Activated CD4-positive, alpha-beta memory T cell treated with anti-CD3 and anti-CD28 coated beads for 36 hours (primary cell): ENCODE results near the gene ZC3H14. TPM values are rescaled to one million over a fixed set of nuclear protein-coding genes. Genes with fewer than 3 reads are reported as not detected.

Experiments
- CTCF ChIA-PET: fragments of 350-600 bp; sonication (Branson Sonifier 250); formaldehyde crosslinking; loops from one replicate; lab custom pipeline; 2021; ENCODE audit warnings: antibody characterized with exemption, inconsistent platforms; lab: Charles Lee
- POLR2A ChIA-PET: fragments of 350-600 bp; sonication (Branson Sonifier 250); formaldehyde crosslinking; loops from one replicate; lab custom pipeline; 2021; ENCODE audit warnings: antibody characterized with exemption; lab: Charles Lee
- DNase-seq: peaks from one replicate; pipeline ENCODE4 v3.0.0-alpha.2; 2020
- H3K27ac Mint-ChIP-seq: one replicate; pipeline ENCODE4 v1.8.0; 2021; ENCODE audit warnings: mixed read lengths
- H3K27me3 Mint-ChIP-seq: one replicate; pipeline ENCODE4 v1.8.0; 2021; ENCODE audit warnings: mixed read lengths
- H3K36me3 Mint-ChIP-seq: one replicate; pipeline ENCODE4 v1.8.0; 2021; ENCODE audit warnings: mixed read lengths
- H3K4me1 Mint-ChIP-seq: one replicate; pipeline ENCODE4 v1.8.0; 2021; ENCODE audit warnings: low read depth, mixed read lengths
- H3K4me3 Mint-ChIP-seq: one replicate; pipeline ENCODE4 v1.8.0; 2021; ENCODE audit warnings: mild to moderate bottlenecking, mixed read lengths
- H3K9me3 Mint-ChIP-seq: one replicate; pipeline ENCODE4 v1.8.0; 2021; ENCODE audit warnings: mixed read lengths
- intact Hi-C: fragments of 100-400 bp; cut with micrococcal nuclease; formaldehyde crosslinking; loops from one replicate; pipeline ENCODE4 v1.15.1; 2023
- total RNA-seq, 2 experiments: library from RNA; stranded (reverse); gene quantifications; one replicate each; pipeline ENCODE4 v1.2.3, GENCODE V29; 2021

The ZC3H14 gene
- total RNA-seq, 2 experiments from 2014 or later: 43.7 to 45.2 TPM

DNA sequence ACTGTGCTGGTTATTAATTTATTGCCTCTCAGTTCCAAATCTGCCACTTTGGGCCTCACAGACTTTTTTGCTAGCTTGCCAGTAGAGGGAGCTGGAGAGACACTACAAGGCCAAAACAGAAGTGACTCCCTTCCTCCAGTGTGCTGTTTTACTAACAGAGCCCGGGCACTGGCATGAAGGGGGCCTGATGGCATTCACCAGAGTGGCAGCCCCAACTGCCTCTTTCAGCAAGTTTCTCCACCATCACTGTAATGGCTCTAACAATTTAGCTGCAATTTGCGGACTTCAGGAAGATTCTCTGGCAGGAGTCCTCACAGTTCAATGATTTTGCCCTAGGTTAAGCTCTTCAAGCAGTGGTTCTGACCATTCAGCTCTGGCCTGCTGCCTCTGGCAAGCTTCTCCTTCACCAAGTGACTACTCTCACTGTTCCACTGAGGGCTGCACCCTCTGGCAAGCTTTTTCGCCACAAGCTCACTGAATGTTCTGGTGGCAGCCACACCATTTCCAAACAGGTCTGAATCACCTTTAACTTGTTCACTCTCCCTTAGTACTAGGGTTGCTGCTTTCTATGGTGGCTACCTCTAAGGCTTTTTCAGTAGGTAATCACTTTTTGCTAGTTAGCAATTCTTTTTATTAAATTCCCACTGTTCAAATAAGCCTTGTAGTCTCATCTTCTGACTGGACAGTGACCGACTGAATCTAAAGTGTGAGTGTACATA is 104.9 kb downstream of the ZC3H14 start:
- H3K4me1 Mint-ChIP-seq: no peaks in the 10 kb centered on the region
- peaks cover 9% of the 10 kb centered on the region for H3K9me3 Mint-ChIP-seq
- H3K36me3 Mint-ChIP-seq: peaks cover 8% of the 10 kb centered on the region
- peak; percentile 54 for DNase-seq
- H3K4me3 Mint-ChIP-seq: no peak overlapping the region
- no peaks in the 10 kb centered on the region for H3K27me3 Mint-ChIP-seq
- no peak overlapping the region for H3K27ac Mint-ChIP-seq
- ChIA-PET CTCF (interaction anchor here (0.6 to 4.8 kb wide), 37 partner anchors 10 to 1559 kb away, joined by 3 to 35 read pairs (median 4); partner anchors contain the start of genes EML5 and TTC8), POLR2A (no interaction called here)
- intact Hi-C loops: loop anchor here (1.0 kb wide), 3 partner anchors 125 to 346 kb away; partner anchors contain the start of gene EML5

DNA sequence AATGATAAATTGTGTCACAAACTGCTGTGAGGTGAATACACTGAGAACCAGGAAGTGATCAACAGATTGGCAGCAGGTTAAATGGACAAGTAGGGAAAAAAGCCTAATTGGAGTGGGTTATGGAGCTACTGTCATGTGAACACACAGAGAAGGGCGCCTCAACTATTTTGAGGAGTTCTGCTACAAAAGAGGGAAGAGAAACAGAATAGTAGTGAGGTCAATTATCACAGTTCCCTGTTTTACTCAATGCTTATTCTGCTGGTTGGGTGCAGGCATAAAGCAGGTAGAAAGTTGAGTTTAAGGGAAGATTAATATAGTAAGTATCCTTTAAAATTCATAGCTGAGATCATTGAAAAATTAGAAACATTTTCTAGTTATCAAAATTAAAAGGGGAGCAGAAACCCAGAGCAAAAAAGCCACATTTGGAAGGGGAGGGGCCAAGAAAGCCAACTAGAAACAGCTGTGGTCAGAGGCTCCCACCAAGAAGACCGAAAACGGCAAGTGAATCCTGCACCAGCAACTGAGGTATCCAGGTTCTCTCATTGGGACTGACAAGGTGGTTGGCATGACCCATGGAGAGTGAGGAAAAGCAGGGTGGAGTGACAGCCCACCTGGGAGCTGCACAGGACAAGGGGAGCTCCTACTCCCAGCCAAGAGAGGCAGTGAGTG is 105.7 kb downstream of the ZC3H14 start:
- DNase-seq: no peak
- Mint-ChIP-seq H3K27ac (no peak overlapping the region), H3K36me3 (peaks cover 15% of the 10 kb centered on the region), H3K27me3 (no peaks in the 10 kb centered on the region), H3K9me3 (peaks cover 9% of the 10 kb centered on the region), H3K4me3 (no peak overlapping the region), H3K4me1 (no peaks in the 10 kb centered on the region)
- ChIA-PET POLR2A (interaction anchor here (0.6 kb wide), 1 partner anchor 156 kb away, joined by 3 read pairs; the partner anchor contains the start of gene TTC8), CTCF (interaction anchor here (0.6 to 4.8 kb wide), 15 partner anchors 9 to 1252 kb away, joined by 3 to 35 read pairs (median 4); partner anchors contain the start of gene TTC8)
- intact Hi-C loops: no loop called here

- H3K9me3 Mint-ChIP-seq: peaks cover 9% of the 10 kb centered on the region
- CTCF ChIA-PET: interaction anchor here (1.0 to 4.8 kb wide), 4 partner anchors 12 to 198 kb away, joined by 3 to 35 read pairs (median 7); no protein-coding TSS in a partner anchor
- H3K27me3 Mint-ChIP-seq: no peaks in the 10 kb centered on the region
- H3K36me3 Mint-ChIP-seq: peaks cover 20% of the 10 kb centered on the region
- H3K4me3 Mint-ChIP-seq: no peak overlapping the region
- no peak overlapping the region for H3K27ac Mint-ChIP-seq
- no peak for DNase-seq
- intact Hi-C loops: no loop called here
- H3K4me1 Mint-ChIP-seq: no peaks in the 10 kb centered on the region
- POLR2A ChIA-PET: no interaction called here
Observed at GRCh38 chr14:88669346-88669745, 106.5 kb downstream of the ZC3H14 start.

Other genes starting within 250 kb of the ZC3H14 start
- not detected for gene KCNK10, start 239.8 kb upstream of the ZC3H14 start, total RNA-seq
- gene SPATA7, start 177.4 kb upstream of the ZC3H14 start, total RNA-seq: 1 to 10 TPM; 4.2 to 4.5 TPM
- gene PTPN21, start 8.0 kb upstream of the ZC3H14 start, total RNA-seq: under 1 TPM in 1 of 2 experiments, not detected in 1; 0.17 TPM
- 1 to 10 TPM; 5.7 to 6.2 TPM for gene EML5, start 229.9 kb downstream of the ZC3H14 start, total RNA-seq